Measurements from ENCODE around the gene GRIK2. TPM values are rescaled to one million over a fixed set of nuclear protein-coding genes. Genes with fewer than 3 reads are reported as not detected.

GRIK2 gene
- total RNA-seq, 1 donor from 2014 or later: 2.5 TPM

DNA sequence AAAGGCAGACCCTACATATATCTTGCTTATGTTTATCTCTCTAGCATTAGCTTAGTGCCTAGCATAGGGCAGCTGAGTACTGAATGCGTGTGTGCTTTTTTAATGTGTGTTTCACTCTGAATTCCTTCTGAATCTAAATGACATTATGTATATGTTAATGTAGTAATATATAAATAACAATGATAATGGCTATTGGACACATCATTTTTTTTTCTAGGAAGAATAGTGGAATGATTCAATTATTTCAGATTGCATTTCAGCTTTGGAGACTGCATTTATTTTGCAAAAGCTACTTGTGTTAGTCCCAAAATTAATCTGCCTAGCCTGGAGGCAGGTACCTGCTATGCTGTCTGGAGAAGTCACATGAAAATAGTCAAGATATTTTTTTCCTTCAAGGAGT lies 371.8 kb downstream of the GRIK2 start:
- Mint-ChIP-seq H3K4me3 (ENCODE audit: unreplicated experiment) (no peak overlapping the region), H3K9me3 (ENCODE audit: unreplicated experiment) (no peaks in the 10 kb centered on the region), H3K4me1 (ENCODE audit: low read depth, unreplicated experiment) (no peaks in the 10 kb centered on the region), H3K36me3 (ENCODE audit: low read depth, unreplicated experiment) (no peaks in the 10 kb centered on the region), H3K27ac (ENCODE audit: unreplicated experiment) (no peak overlapping the region), H3K27me3 (ENCODE audit: low read depth, unreplicated experiment) (no peaks in the 10 kb centered on the region)
- no peaks in the 10 kb centered on the region for H3K27me3 ChIP-seq (ENCODE audit: insufficient read depth, low read length)
- H3K4me2 ChIP-seq (ENCODE audit: low read length): no peak overlapping the region
- DNase-seq (ENCODE audit: low read depth) (no peak), FAIRE-seq (no peak)
- H3K4me3 ChIP-seq (ENCODE audit: insufficient read depth, low read depth, low read length): no peak overlapping the region
- no peaks in the 10 kb centered on the region for H3K36me3 ChIP-seq (ENCODE audit: insufficient read depth, low read length)
- H3K79me2 ChIP-seq (ENCODE audit: insufficient read depth, low read length): no peaks in the 10 kb centered on the region
- H3K4me1 ChIP-seq (ENCODE audit: insufficient read depth, low read length): no peaks in the 10 kb centered on the region
- no peaks in the 10 kb centered on the region for H4K20me1 ChIP-seq (ENCODE audit: insufficient read depth, low read length)
- no peak overlapping the region for H3K27ac ChIP-seq (ENCODE audit: low read depth, low read length)
- TF ChIP-seq EZH2 (IDR thresholded peaks at IDR 0.05; ENCODE audit: insufficient read depth, low read length): no peak
- TF ChIP-seq, protein P1, sequence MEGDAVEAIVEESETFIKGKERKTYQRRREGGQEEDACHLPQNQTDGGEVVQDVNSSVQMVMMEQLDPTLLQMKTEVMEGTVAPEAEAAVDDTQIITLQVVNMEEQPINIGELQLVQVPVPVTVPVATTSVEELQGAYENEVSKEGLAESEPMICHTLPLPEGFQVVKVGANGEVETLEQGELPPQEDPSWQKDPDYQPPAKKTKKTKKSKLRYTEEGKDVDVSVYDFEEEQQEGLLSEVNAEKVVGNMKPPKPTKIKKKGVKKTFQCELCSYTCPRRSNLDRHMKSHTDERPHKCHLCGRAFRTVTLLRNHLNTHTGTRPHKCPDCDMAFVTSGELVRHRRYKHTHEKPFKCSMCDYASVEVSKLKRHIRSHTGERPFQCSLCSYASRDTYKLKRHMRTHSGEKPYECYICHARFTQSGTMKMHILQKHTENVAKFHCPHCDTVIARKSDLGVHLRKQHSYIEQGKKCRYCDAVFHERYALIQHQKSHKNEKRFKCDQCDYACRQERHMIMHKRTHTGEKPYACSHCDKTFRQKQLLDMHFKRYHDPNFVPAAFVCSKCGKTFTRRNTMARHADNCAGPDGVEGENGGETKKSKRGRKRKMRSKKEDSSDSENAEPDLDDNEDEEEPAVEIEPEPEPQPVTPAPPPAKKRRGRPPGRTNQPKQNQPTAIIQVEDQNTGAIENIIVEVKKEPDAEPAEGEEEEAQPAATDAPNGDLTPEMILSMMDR (IDR thresholded peaks at IDR 0.05; ENCODE audit: insufficient read depth, low read depth, low read length): no peak
- no peaks in the 10 kb centered on the region for H3K9me3 ChIP-seq (ENCODE audit: insufficient read depth, low read depth, low read length)
- H3K9ac ChIP-seq (ENCODE audit: low read length): no peak overlapping the region
- H2AFZ ChIP-seq (ENCODE audit: low read depth, low read length): no peak overlapping the region

DNA sequence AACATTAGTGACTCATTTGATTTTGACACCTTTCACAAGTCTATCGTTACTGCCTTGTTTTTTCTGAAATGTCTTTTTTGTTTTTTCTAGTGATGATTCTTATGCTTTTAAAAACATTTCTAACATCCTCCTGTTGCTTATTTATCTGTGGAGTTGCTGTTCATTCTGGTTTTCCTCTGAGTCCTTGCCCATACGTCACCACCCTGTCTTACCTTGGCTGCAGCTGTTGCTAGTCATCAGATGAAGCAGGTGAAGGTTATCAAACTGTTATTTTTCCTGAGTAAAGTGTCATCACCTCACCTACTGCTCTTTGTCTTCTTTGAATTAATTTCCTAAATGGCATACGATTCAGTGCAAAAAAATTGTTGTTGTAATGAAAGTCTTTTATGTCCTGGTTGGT lies 376.6 kb downstream of the GRIK2 start:
- Mint-ChIP-seq H3K27me3 (ENCODE audit: low read depth, unreplicated experiment) (no peaks in the 10 kb centered on the region), H3K4me3 (ENCODE audit: unreplicated experiment) (no peak overlapping the region), H3K9me3 (ENCODE audit: unreplicated experiment) (no peaks in the 10 kb centered on the region), H3K36me3 (ENCODE audit: low read depth, unreplicated experiment) (no peaks in the 10 kb centered on the region), H3K27ac (ENCODE audit: unreplicated experiment) (no peak overlapping the region), H3K4me1 (ENCODE audit: low read depth, unreplicated experiment) (no peaks in the 10 kb centered on the region)
- FAIRE-seq: no peak
- no peaks in the 10 kb centered on the region for H3K4me1 ChIP-seq (ENCODE audit: insufficient read depth, low read length)
- H3K9me3 ChIP-seq (ENCODE audit: insufficient read depth, low read depth, low read length): no peaks in the 10 kb centered on the region
- no peaks in the 10 kb centered on the region for H3K27me3 ChIP-seq (ENCODE audit: insufficient read depth, low read length)
- no peaks in the 10 kb centered on the region for H4K20me1 ChIP-seq (ENCODE audit: insufficient read depth, low read length)
- DNase-seq (ENCODE audit: low read depth): no peak
- H3K9ac ChIP-seq (ENCODE audit: low read length): no peak overlapping the region
- no peak overlapping the region for H3K4me2 ChIP-seq (ENCODE audit: low read length)
- no peak for TF ChIP-seq EZH2 (IDR thresholded peaks at IDR 0.05; ENCODE audit: insufficient read depth, low read length)
- TF ChIP-seq, protein P1 (IDR thresholded peaks at IDR 0.05; ENCODE audit: insufficient read depth, low read depth, low read length): no peak
- H3K36me3 ChIP-seq (ENCODE audit: insufficient read depth, low read length): no peaks in the 10 kb centered on the region
- no peaks in the 10 kb centered on the region for H3K79me2 ChIP-seq (ENCODE audit: insufficient read depth, low read length)
- no peak overlapping the region for H3K4me3 ChIP-seq (ENCODE audit: insufficient read depth, low read depth, low read length)
- H3K27ac ChIP-seq (ENCODE audit: low read depth, low read length): no peak overlapping the region
- H2AFZ ChIP-seq (ENCODE audit: low read depth, low read length): no peak overlapping the region

DNA sequence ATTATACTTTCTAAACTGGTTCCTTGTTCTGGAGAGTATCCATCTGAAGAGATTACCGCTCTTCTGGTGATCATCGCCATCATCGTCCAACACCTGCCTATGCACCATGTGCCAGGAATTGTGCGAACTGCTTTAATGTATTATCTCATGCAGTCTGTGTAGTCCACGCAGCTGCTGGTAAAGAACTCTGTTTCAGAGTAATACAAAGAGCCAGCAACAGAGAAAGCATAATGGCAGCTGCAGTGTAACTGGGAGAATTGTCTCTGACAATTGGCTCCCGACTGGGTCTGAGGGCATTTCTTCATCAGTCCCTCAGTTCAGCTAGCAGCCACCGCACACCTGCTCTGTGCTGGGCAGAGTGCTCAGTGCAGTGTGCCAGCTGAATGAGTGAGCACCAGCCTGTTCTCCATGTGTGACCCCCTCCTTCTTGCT lies 383.4 kb downstream of the GRIK2 start:
- Histone ChIP-seq H3K27me3 (ENCODE audit: insufficient read depth, low read length) (no peaks in the 10 kb centered on the region), H3K9ac (ENCODE audit: low read length) (no peak overlapping the region), H3K4me1 (ENCODE audit: insufficient read depth, low read length) (peaks cover 5% of the 10 kb centered on the region), H3K27ac (ENCODE audit: low read depth, low read length) (no peak overlapping the region), H3K4me3 (ENCODE audit: insufficient read depth, low read depth, low read length) (no peak overlapping the region), H3K79me2 (ENCODE audit: insufficient read depth, low read length) (no peaks in the 10 kb centered on the region), H3K36me3 (ENCODE audit: insufficient read depth, low read length) (no peaks in the 10 kb centered on the region), H4K20me1 (ENCODE audit: insufficient read depth, low read length) (no peaks in the 10 kb centered on the region), H3K4me2 (ENCODE audit: low read length) (no peak overlapping the region), H2AFZ (ENCODE audit: low read depth, low read length) (no peak overlapping the region), H3K9me3 (ENCODE audit: insufficient read depth, low read depth, low read length) (no peaks in the 10 kb centered on the region)
- Mint-ChIP-seq H3K9me3 (ENCODE audit: unreplicated experiment) (no peaks in the 10 kb centered on the region), H3K27me3 (ENCODE audit: low read depth, unreplicated experiment) (no peaks in the 10 kb centered on the region), H3K4me1 (ENCODE audit: low read depth, unreplicated experiment) (peaks cover 6% of the 10 kb centered on the region), H3K36me3 (ENCODE audit: low read depth, unreplicated experiment) (no peaks in the 10 kb centered on the region), H3K4me3 (ENCODE audit: unreplicated experiment) (no peak overlapping the region), H3K27ac (ENCODE audit: unreplicated experiment) (no peak overlapping the region)
- TF ChIP-seq, protein P1 (IDR thresholded peaks at IDR 0.05; ENCODE audit: insufficient read depth, low read depth, low read length): no peak
- TF ChIP-seq EZH2 (IDR thresholded peaks at IDR 0.05; ENCODE audit: insufficient read depth, low read length): no peak
- DNase-seq (ENCODE audit: low read depth): no peak
- FAIRE-seq: no peak
